HG03520 (cell line): Measurements from ENCODE around the gene WNT7A.
"Not testable (repeated sequence)": the region's sequence is repeated elsewhere in the genome, so short reads cannot be mapped to it uniquely, and the experiment has no call there.

Source experiments
- ATAC-seq: cut with Tn5 transposase; IDR thresholded peaks from one replicate; pipeline ENCODE4 v1.9.1; 2021; ENCODE audit warnings: mild to moderate bottlenecking, moderate library complexity; ENCODE audit not compliant: unreplicated experiment

Gene WNT7A

GRCh38 chr3:13866041-13866965 lies 13.6 kb downstream of the WNT7A start:
- no peak for ATAC-seq

- no peak for ATAC-seq
Observed at GRCh38 chr3:13865581-13865980, 14.3 kb downstream of the WNT7A start.

DNA sequence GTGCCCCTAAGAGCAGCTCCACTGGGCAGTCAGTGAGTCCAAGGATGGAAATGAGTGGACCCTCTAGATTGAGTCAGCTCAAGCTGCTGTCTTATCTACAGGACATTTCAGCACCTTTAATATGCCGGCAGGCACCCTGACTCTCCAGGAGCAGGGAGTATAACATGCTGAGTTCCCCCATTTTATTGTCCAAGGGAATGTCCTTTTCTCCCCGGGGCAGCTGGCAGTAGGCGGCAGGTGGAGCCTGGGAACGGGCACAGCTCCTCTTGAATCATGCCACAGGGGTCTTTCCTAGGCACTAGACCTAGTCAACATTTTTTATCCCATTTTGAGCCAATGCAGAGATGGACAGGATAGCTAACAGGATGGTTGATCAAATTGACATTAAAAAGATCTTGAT lies 14.8 kb downstream of the WNT7A start:
- no peak for ATAC-seq

DNA sequence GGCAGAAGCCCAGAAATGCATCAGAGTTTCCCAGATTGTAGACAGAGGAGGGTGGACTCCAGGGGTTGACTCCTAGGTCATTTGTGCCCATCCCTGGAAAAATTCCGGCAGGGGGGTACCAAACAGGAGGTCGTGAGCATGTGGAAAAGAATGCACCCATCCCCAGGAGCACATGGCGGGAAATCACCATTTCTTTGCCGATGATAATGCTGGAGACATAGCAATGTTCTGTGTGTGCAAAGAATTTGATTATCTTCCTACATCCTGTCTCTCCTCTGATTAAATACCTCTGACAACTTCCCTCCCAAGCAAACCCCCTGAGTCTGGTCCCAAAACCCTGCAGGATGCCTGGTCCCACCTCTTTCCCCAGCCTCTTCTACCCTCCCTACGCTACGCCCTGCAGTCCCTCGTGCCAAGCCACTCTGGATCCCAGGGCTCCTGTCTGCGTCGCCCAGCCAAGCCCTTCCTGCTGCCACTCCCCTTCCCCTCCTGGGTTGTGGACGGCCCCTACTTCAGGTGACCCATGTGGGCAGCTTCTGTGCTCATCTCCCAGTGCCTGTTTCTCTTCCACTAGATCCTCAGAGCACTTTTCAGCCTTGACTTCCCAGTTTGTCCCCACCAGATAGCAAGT lies 15.8 kb downstream of the WNT7A start:
- ATAC-seq, result no peak

DNA sequence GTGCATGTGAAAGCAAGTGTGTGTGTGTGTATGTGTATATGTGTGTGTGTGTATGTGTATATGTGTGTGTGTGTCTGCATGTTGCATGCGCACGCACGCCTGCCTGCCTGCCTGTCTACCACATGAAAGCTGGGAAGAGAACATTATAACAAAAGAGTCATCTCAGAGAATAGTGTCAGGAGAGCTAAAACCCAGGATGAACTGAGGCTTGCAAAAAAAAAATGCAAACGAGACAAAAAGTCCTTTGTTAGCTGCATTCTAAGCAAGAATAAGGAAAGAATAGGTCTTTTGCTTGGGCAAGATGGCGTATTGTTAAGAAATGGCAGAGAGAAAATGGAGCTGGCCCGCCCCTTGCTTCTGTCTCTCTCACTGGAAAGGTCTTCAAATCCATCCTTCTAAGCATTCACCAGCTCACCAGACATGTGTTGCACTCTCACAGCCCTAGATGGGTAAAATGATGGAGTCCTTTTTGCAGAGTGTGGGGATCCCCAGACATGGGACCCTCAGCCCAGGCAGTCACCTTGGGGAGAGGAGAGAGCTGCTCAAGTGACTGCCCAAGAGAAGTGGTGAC lies 16.4 kb downstream of the WNT7A start:
- ATAC-seq, result no peak

DNA sequence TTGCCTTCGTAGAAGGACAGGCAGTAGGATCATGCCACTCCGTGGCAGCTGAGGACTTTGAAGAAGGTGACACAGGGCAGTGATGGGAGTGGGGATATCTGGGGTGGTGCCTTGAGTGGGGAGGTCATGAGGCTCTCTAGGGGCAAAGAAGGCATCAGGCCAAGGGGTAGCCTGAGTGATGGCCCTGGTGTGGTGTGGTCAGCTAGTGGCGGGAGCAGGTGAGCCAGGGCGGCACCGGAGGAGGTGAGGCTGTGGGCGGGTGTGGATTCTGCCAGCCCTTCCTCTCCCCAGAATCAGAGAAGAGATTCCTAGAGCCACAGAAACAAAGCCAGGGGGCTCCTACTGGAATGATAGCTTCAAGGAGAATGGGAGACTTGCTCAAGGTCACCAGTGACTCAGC lies 18.4 kb downstream of the WNT7A start:
- no peak for ATAC-seq

GRCh38 chr3:13860001-13860400 lies 19.9 kb downstream of the WNT7A start:
- no peak for ATAC-seq

DNA sequence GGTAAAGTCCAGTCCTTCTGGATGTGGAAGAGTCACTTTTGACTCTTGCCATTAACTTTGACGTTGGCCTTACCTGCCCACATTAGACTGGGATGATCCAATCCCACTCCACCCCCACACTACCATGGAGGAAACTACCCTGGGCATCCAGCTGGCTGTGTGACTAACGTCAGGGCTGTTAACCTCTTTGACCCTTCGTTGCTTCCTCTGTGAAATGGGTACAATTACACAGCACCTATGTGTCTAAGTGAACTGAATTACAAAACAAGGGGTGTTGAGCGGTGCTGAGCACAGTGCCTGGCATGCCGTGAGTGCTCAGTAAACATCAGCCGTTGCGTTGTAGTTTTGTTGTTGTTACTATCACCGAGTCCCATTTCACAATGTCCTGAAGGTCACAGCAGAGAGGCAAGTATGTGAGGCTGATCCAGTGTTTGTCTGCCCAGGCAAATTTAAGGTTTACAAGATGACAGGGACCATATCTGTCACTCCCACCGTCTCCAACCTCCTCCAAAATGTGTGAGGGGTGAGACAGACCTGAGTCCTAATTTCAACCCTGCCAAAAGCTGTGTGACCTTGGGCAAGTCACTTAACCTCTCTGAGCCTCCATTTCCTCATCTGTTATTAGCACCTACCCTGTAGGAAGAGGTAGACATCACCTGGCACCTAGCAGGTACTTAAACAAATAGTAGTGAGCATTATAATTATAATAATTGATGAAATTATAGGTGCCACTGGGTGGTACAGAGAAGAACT lies 20.9 kb downstream of the WNT7A start:
- ATAC-seq, result no peak

DNA sequence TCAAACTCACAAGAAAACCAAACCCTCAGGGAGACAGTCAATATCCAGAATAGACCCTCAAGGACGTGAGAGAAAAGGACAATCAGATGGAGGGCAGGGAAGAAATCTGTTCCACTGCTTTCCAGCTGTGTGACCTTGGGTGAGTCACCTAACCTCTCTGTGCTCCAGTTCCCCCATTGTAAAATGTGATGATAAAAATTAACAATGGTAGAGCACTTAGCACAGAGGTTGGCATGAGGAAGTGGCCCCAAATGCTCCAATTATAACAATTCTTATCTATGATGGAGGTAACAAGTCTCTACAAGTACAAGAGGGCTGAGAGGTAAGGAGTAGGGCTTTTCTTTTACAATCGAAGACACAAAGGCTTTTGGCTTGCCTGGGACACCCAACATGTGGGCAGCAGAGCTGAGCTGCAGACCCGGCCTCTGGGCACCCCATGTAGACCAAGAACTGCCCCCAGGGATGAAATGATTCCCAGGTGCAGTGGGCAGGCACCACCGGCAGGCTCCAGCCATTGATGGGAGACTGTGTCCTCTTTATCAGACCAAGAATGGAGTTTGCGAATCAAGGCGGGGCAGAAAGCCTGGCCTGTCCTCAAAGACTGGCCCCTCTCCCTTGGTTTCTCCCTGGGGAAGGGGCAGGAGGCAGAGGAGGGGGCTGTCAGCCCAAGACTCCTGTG lies 22.0 kb downstream of the WNT7A start:
- ATAC-seq, result no peak

- ATAC-seq, result not testable (repeated sequence)
Observed at GRCh38 chr3:13856628-13857027, 23.2 kb downstream of the WNT7A start.

DNA sequence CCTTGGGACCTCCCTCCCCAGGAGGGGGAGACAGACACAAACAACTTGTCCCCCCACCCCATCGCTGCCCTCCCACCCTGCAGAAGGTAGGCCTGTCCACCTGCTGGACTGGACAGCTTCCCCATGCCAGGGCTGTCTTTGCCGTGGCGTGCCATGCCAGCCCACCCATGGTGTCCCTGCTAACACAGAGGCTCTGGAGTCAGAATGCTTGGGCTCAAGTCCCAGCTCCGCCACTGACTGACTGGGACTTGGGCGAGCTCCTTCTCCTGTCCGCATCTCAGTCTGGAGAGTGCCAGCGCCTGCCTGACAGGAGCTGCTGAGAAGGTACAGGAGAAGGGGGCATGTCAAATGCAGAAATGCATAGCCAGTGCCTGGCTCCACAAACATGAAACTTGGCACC lies 23.9 kb downstream of the WNT7A start:
- no peak for ATAC-seq

GRCh38 chr3:13854492-13854891 lies 25.4 kb downstream of the WNT7A start:
- no peak for ATAC-seq

DNA sequence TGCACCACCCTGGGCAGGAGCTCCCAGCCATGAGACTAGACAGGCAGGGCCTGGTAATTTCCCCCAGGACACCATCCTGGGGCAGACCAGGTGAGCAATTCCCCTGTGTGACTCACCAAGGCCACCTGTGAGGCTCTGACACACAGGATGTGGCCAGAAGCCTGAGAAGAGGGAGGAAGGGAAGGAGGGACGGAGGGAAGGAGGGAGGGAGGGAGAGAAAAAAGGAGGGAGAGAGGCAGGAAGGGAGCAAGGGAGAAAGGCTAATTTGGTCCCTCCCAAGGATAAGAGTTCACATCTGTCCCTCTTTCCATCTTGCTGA lies 25.9 kb downstream of the WNT7A start:
- no peak for ATAC-seq

GRCh38 chr3:13853256-13853977 lies 26.5 kb downstream of the WNT7A start:
- ATAC-seq, result no peak

DNA sequence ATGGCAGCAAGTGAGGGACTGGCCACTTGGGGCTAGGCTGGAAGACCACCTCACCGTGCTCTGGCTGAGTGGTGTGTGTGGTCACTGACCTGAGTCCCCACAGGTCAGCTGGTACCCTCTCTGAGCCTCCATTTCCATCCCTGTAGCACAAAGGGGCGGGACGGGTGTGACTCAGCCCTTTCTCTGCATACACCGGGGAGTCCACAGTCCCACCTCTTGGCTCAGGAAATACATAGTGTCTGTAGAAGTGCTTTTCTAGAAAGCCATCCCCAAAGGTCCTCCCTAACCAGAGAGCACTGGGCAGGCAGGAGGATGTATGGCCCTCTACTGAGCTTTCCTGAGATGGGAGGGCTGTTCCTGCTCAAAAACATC lies 27.2 kb downstream of the WNT7A start:
- no peak for ATAC-seq

GRCh38 chr3:13851997-13852637 lies 27.8 kb downstream of the WNT7A start:
- ATAC-seq, result no peak

DNA sequence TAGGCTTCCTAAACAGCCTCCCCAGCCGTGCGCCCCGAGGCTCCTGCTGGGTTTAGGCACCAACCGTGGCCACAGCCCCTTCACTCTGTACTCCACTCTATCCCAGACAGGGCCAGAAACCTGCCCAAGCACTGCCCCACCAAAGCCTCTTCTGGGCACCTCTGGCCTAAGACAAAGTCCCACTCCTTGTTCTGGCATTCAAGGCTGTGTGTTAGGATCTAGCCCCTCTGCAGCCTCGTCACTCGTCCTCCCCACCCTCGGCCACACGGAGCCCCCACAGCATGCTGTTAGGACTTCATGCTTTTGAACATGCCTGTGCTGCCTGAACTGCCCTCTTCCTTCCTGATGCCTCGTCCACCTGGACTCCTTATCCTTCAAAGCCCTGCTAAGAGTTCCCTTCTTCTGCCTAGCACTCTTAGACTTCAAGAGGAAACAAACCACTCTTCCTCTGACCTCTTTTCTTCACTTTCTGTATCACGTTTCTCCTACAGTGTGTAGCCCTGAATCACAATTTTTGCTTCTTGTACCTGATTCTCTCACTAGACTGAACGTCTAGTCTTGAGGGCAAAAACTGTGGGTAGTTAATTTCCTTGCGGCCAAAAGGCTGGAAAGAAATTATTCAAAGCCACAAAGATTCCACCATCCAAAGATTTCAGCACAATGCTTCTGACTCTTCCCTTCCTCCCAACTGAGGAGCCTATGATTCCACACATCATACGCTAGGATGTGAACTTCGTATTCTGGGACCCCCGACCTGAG lies 28.6 kb downstream of the WNT7A start:
- ATAC-seq, result no peak

GRCh38 chr3:13850161-13850945 lies 29.5 kb downstream of the WNT7A start:
- no peak for ATAC-seq
